GM08714 (cell line): Measurements from ENCODE around the gene SF1.
"Not testable (repeated sequence)": the region's sequence is repeated elsewhere in the genome, so short reads cannot be mapped to it uniquely, and the experiment has no call there.

Experiments
- H3K4me3 ChIP-seq: fragments of 200-500 bp; sonication (Bioruptor generic); 2 replicates; pipeline ENCODE4 v1.5.1; 2014; ENCODE audit warnings: mild to moderate bottlenecking, low read length, inconsistent platforms
- ZNF274 ChIP-seq: IDR thresholded peaks from 2 replicates; pipeline ENCODE4 v1.6.1; 2012; ENCODE audit warnings: mild to moderate bottlenecking, low read depth, low read length

The SF1 gene, protein sequence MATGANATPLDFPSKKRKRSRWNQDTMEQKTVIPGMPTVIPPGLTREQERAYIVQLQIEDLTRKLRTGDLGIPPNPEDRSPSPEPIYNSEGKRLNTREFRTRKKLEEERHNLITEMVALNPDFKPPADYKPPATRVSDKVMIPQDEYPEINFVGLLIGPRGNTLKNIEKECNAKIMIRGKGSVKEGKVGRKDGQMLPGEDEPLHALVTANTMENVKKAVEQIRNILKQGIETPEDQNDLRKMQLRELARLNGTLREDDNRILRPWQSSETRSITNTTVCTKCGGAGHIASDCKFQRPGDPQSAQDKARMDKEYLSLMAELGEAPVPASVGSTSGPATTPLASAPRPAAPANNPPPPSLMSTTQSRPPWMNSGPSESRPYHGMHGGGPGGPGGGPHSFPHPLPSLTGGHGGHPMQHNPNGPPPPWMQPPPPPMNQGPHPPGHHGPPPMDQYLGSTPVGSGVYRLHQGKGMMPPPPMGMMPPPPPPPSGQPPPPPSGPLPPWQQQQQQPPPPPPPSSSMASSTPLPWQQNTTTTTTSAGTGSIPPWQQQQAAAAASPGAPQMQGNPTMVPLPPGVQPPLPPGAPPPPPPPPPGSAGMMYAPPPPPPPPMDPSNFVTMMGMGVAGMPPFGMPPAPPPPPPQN

GRCh38 chr11:64778473-64779298 is at the start of gene SF1:
TSS of gene SF1 (minus strand) at chr11:64778542. CDS start at chr11:64778392, 150 bp downstream.
- TF ChIP-seq ZNF274 = no peak

GRCh38 chr11:64827451-64827839 is 49.1 kb upstream of the SF1 start:
- no peak for TF ChIP-seq ZNF274
- no peak overlapping the region for H3K4me3 ChIP-seq

More at GRCh38 chr11:64778473-64779298, at the start of gene SF1:
- peak within 1 kb of the TSS; percentile 91 for H3K4me3 ChIP-seq

DNA sequence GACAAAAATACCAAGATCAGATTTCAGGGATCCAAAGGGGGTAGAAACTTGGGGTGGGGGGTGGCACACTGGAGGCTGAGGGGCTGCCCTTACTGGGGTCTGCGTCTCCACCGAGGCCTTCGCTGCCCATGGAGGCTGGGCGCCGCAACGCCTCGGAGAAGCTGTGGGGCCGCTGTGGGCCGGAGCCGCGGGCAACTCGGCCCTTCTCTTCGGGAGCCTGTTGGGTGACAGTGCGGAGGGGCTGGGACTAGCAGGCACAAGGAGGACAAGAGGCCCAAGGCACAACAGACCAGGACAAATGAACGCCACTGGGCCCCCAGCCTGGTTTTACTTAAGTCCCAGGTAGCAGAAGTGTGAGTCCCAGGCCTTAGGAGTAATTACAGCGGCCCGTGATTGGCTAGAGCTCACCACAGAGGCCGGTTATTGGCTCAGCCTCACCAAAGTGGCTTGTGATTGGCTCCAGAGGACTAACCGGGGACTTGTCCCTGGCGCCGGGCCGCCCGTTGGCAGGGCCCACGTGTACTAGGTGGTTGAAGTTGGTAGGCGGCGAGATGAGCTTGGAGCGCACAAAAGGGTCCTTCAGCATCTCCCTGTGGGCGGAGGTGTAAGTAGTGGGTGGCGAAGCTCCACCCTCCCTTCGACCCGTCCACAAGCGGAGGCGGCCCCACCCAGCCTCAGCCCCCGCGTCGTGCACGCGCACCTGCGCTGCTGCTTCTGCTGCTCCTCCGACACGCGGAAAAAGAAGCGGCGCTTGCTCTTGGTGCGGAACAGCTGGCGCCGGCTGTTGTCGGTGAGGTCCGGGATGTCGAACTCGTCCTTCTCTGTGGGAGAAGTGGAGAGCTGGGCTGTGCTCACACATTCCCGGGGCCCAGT is 48.5 kb upstream of the SF1 start:
- TF ChIP-seq ZNF274 = no peak
- no peak overlapping the region for H3K4me3 ChIP-seq

DNA sequence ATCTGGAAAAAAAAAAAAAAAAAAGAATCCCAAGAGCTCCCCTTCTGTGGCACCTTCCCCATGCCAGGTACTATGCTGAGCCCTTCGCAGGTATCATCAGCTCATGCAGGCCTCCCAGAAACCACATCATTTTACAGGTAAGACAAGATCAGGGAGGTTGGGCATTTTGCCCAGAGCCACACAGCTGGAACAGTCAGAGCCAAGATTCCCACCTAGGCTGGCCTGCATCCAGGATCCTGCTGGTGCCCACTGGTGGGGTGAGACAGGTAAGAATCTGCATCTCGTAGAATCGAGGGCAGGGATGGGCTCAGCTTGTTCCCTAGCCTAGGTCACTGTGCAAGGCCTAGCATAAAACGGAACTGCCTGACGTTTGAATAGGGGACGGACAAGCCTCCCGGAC is 47.7 kb upstream of the SF1 start:
- no peak for TF ChIP-seq ZNF274
- no peak overlapping the region for H3K4me3 ChIP-seq

- H3K4me3 ChIP-seq = no peak overlapping the region
- TF ChIP-seq ZNF274 = no peak
Measured at GRCh38 chr11:64823568-64824119, 45.3 kb upstream of the SF1 start.

- no peak for TF ChIP-seq ZNF274
- H3K4me3 ChIP-seq = no peak overlapping the region
Measured at GRCh38 chr11:64817476-64817875, 39.1 kb upstream of the SF1 start.

- not testable (repeated sequence) for H3K4me3 ChIP-seq
Measured at GRCh38 chr11:64815433-64815832, 37.1 kb upstream of the SF1 start.

- TF ChIP-seq ZNF274 = no peak
- no peak overlapping the region for H3K4me3 ChIP-seq
Measured at GRCh38 chr11:64814712-64815187, 36.4 kb upstream of the SF1 start.

GRCh38 chr11:64813826-64814225 is 35.5 kb upstream of the SF1 start:
- TF ChIP-seq ZNF274 = no peak

GRCh38 chr11:64810891-64811272 is 32.5 kb upstream of the SF1 start:
- H3K4me3 ChIP-seq = peak overlapping the region; percentile 83; the same call in 1 of the 2 replicates

More at GRCh38 chr11:64813826-64814225, 35.5 kb upstream of the SF1 start:
- H3K4me3 ChIP-seq = no peak overlapping the region

DNA sequence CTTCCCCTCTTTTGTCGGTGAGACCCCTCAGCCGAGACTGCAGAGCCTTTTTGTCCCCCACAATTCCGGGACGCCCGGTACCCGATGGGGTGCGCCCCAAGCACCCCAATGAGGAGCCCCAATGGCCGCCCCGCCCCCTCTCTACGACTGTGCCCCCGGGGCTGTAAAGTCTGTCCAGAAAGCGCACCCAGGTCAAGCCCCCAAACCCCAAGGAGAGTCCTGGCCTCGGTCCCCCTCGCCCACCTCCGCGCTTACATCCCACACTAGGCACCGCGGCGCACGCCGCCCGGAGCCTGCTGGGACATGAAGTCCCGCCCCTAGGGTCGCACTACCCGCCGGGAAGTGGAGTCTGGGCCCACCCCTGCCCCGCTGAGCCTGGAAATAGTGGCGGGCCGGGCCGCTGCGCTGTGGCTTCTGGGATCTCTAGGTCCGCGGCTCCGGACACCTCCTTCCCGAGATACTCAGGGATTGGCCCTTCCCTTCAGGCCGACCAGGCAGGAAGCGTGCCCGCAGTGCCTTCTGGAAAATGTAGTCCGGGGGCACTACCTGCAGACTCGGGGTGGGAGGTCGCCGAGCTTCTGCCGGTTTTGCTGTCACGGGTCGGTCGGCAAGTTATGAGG is 32.0 kb upstream of the SF1 start, which contains the start of gene MEN1:
MEN1 (minus strand) TSS at position 281 of the 620 bp plus-strand sequence. CDS start 442 bp downstream, outside the sequence.
- peak within 1 kb of the TSS; percentile 83 for H3K4me3 ChIP-seq
- TF ChIP-seq ZNF274 = no peak

More at GRCh38 chr11:64810891-64811272, 32.5 kb upstream of the SF1 start:
- no peak for TF ChIP-seq ZNF274

DNA sequence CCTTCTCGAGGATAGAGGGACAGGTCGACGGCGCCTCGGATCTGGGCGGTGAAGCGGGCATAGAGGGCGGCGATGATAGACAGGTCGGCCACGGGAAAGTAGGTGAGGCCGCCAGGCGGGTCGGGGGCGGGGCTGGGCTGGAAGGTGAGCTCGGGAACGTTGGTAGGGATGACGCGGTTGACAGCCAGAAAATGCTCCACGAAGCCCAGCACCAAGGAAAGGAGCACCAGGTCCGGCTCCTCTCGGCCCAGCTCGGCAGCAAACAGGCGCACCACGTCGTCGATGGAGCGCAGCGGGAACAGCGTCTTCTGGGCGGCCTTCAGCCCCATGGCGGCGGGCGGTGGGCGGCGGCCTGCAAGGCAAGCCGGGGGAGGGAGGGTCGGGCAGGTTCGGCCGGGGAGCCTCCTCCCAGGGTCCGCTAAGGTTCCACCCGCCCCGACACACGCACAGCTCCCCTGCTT is 31.5 kb upstream of the SF1 start:
- TF ChIP-seq ZNF274 = no peak
- peak overlapping the region; percentile 83 for H3K4me3 ChIP-seq
